ENCODE results near the gene GCN1.
A peak's percentile ranks its signal among the peaks of the same experiment; 100 is the strongest.

GCN1 gene

GRCh38 chr12:120090206-120090605, 104.3 kb downstream of the GCN1 start:
- no peak for DNase-seq

- DNase-seq = no peak
Measured at GRCh38 chr12:120089796-120090195, 104.7 kb downstream of the GCN1 start.

- DNase-seq = no peak
Measured at GRCh38 chr12:120089105-120089504, 105.4 kb downstream of the GCN1 start.

- peak; percentile 85 for DNase-seq
Measured at GRCh38 chr12:120086801-120087621, 107.5 kb downstream of the GCN1 start.

GRCh38 chr12:120085920-120086645, 108.4 kb downstream of the GCN1 start:
- DNase-seq = no peak

GRCh38 chr12:120081641-120082040, 112.9 kb downstream of the GCN1 start:
- no peak for DNase-seq

- DNase-seq = no peak
Measured at GRCh38 chr12:120079411-120080400, 114.8 kb downstream of the GCN1 start.

GRCh38 chr12:120078868-120079267, 115.6 kb downstream of the GCN1 start:
- no peak for DNase-seq

- no peak for DNase-seq
Measured at GRCh38 chr12:120077260-120077659, 117.3 kb downstream of the GCN1 start.
